Measurements from ENCODE around the gene ALOX15. TPM values are rescaled to one million over a fixed set of nuclear protein-coding genes. Genes with fewer than 3 reads are reported as not detected.

The ALOX15 gene
- total and polyA plus RNA-seq, 7 donors, result 0.28 to 0.81 (median 0.60) TPM; not detected in 2

GRCh38 chr17:4582101-4582501 lies 59.4 kb downstream of the ALOX15 start:
- H3K36me3 ChIP-seq, result no peaks in the 10 kb centered on the region
- peaks cover 0 to 17% (median 15%) of the 10 kb centered on the region in 4 donors for H3K4me1 ChIP-seq
- WGBS, 2 donors, result 77 to 78% methylated on average over 7 of the region's 7 CpGs
- H3K9me3 ChIP-seq, result no peaks in the 10 kb centered on the region
- no peak for DNase-seq
- intact Hi-C loops (cut with DNase I), result no loop called here
- H3K27ac ChIP-seq, result no peak overlapping the region
- no peak overlapping the region for H3K4me3 ChIP-seq
- TF ChIP-seq POLR2A (IDR thresholded peaks at IDR 0.05) (no peak), EP300 (IDR thresholded peaks at IDR 0.05) (no peak), POLR2AphosphoS5 (IDR thresholded peaks at IDR 0.05) (no peak)
- TF ChIP-seq, protein P1, sequence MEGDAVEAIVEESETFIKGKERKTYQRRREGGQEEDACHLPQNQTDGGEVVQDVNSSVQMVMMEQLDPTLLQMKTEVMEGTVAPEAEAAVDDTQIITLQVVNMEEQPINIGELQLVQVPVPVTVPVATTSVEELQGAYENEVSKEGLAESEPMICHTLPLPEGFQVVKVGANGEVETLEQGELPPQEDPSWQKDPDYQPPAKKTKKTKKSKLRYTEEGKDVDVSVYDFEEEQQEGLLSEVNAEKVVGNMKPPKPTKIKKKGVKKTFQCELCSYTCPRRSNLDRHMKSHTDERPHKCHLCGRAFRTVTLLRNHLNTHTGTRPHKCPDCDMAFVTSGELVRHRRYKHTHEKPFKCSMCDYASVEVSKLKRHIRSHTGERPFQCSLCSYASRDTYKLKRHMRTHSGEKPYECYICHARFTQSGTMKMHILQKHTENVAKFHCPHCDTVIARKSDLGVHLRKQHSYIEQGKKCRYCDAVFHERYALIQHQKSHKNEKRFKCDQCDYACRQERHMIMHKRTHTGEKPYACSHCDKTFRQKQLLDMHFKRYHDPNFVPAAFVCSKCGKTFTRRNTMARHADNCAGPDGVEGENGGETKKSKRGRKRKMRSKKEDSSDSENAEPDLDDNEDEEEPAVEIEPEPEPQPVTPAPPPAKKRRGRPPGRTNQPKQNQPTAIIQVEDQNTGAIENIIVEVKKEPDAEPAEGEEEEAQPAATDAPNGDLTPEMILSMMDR (IDR thresholded peaks at IDR 0.05), result no peak
- H3K27me3 ChIP-seq, result peaks cover 17 to 45% (median 37%) of the 10 kb centered on the region in 3 donors

Small RNA genes within 50 kb of the gene (small RNA-seq; reads per million reads assigned to genes)
- 0 reads per million in 3 donors for gene RNU6-955P

Other genes with a start within 250 kb of the ALOX15 start
- not detected for gene SPNS3, start 207.7 kb downstream of the ALOX15 start, total RNA-seq
- gene SPNS3, start 207.7 kb downstream of the ALOX15 start, polyA plus RNA-seq, result 1 to 10 TPM in 1 of 3 donors, not detected in 2; 1.6 TPM
- 10 to 100 TPM in 1 of 4 donors, 1 to 10 TPM in 3; 5.3 to 10.8 (median 8.3) TPM for gene SPNS2, start 142.8 kb downstream of the ALOX15 start, total RNA-seq
- gene SPNS2, start 142.8 kb downstream of the ALOX15 start, polyA plus RNA-seq, result 10 to 100 TPM in 2 of 3 donors, 1 to 10 TPM in 1; 6.6 to 40.5 (median 12.0) TPM
- gene MYBBP1A, start 86.3 kb downstream of the ALOX15 start, total RNA-seq, result 10 to 100 TPM; 23.2 to 32.4 (median 27.4) TPM
- gene MYBBP1A, start 86.3 kb downstream of the ALOX15 start, polyA plus RNA-seq, result 10 to 100 TPM in 1 of 3 donors, 1 to 10 TPM in 2; 6.6 to 44.5 (median 7.4) TPM
- gene GGT6, start 81.1 kb downstream of the ALOX15 start, total RNA-seq, result 1 to 10 TPM in 1 of 4 donors, under 1 TPM in 1, not detected in 2; 0.71 to 3.0 TPM
- 10 to 100 TPM; 22.2 to 94.4 (median 28.4) TPM for gene GGT6, start 81.1 kb downstream of the ALOX15 start, polyA plus RNA-seq
- gene SMTNL2, start 57.1 kb downstream of the ALOX15 start, total RNA-seq, result 1 to 10 TPM in 3 of 4 donors, under 1 TPM in 1; 0.33 to 1.9 (median 1.6) TPM
- gene SMTNL2, start 57.1 kb downstream of the ALOX15 start, polyA plus RNA-seq, result under 1 TPM in 2 of 3 donors, not detected in 1; 0.45 to 0.60 TPM
- gene PELP1, start 62.5 kb upstream of the ALOX15 start, total RNA-seq, result 10 to 100 TPM; 20.0 to 37.7 (median 26.2) TPM
- gene PELP1, start 62.5 kb upstream of the ALOX15 start, polyA plus RNA-seq, result 10 to 100 TPM in 1 of 3 donors, 1 to 10 TPM in 2; 4.2 to 27.0 (median 9.9) TPM
- 10 to 100 TPM; 22.1 to 35.7 (median 28.2) TPM for gene ARRB2, start 69.0 kb upstream of the ALOX15 start, total RNA-seq
- 10 to 100 TPM; 38.4 to 51.7 (median 39.3) TPM for gene ARRB2, start 69.0 kb upstream of the ALOX15 start, polyA plus RNA-seq
- 10 to 100 TPM; 31.1 to 43.6 (median 38.3) TPM for gene MED11, start 89.8 kb upstream of the ALOX15 start, total RNA-seq
- 10 to 100 TPM; 35.8 to 61.9 (median 47.4) TPM for gene MED11, start 89.8 kb upstream of the ALOX15 start, polyA plus RNA-seq
- gene ZMYND15, start 98.2 kb upstream of the ALOX15 start, total RNA-seq, result under 1 TPM in 3 of 4 donors, not detected in 1; 0.36 to 0.55 (median 0.49) TPM
- 1 to 10 TPM in 2 of 3 donors, not detected in 1; 1.1 to 1.2 TPM for gene ZMYND15, start 98.2 kb upstream of the ALOX15 start, polyA plus RNA-seq
- 1 to 10 TPM; 4.6 to 6.8 (median 5.3) TPM for gene CXCL16, start 98.2 kb upstream of the ALOX15 start, total RNA-seq
- gene CXCL16, start 98.2 kb upstream of the ALOX15 start, polyA plus RNA-seq, result 10 to 100 TPM; 21.6 to 32.8 (median 29.0) TPM
- not detected for gene TM4SF5, start 130.2 kb upstream of the ALOX15 start, total RNA-seq
- 10 to 100 TPM in 2 of 3 donors, 1 to 10 TPM in 1; 7.8 to 19.2 (median 11.1) TPM for gene TM4SF5, start 130.2 kb upstream of the ALOX15 start, polyA plus RNA-seq
- 1 to 10 TPM in 3 of 4 donors, not detected in 1; 1.1 to 6.4 (median 4.1) TPM for gene VMO1, start 144.7 kb upstream of the ALOX15 start, total RNA-seq
- 1 to 10 TPM in 2 of 3 donors, not detected in 1; 2.2 to 4.4 TPM for gene VMO1, start 144.7 kb upstream of the ALOX15 start, polyA plus RNA-seq
- not detected for gene GLTPD2, start 147.3 kb upstream of the ALOX15 start, total RNA-seq
- gene GLTPD2, start 147.3 kb upstream of the ALOX15 start, polyA plus RNA-seq, result 1 to 10 TPM in 1 of 3 donors, under 1 TPM in 1, not detected in 1; 0.06 to 1.6 TPM
- gene PSMB6, start 154.5 kb upstream of the ALOX15 start, total RNA-seq, result 100 to 1,000 TPM; 153 to 242 (median 192) TPM
- 100 to 1,000 TPM; 172 to 213 (median 201) TPM for gene PSMB6, start 154.5 kb upstream of the ALOX15 start, polyA plus RNA-seq
- gene PLD2, start 165.5 kb upstream of the ALOX15 start, total RNA-seq, result 10 to 100 TPM in 3 of 4 donors, 1 to 10 TPM in 1; 9.3 to 20.5 (median 12.3) TPM
- 10 to 100 TPM in 1 of 3 donors, 1 to 10 TPM in 2; 6.0 to 18.0 (median 7.9) TPM for gene PLD2, start 165.5 kb upstream of the ALOX15 start, polyA plus RNA-seq
- gene MINK1, start 191.7 kb upstream of the ALOX15 start, total RNA-seq, result 10 to 100 TPM; 17.1 to 43.8 (median 21.0) TPM
- gene MINK1, start 191.7 kb upstream of the ALOX15 start, polyA plus RNA-seq, result 100 to 1,000 TPM in 1 of 3 donors, 10 to 100 TPM in 2; 45.0 to 117 (median 63.8) TPM